Measurements from ENCODE around the gene YWHAQ. TPM values are rescaled to one million over a fixed set of nuclear protein-coding genes. Genes with fewer than 3 reads are reported as not detected.

YWHAQ gene
- total RNA-seq, 1 donor from 2014 or later: 311 TPM

- H3K4me3 Mint-ChIP-seq: no peak overlapping the region
- H3K27ac Mint-ChIP-seq: no peak overlapping the region
These were observed 22.2 kb upstream of the YWHAQ start for GRCh38 chr2:9652898-9653479.

GRCh38 chr2:9652267-9652666 lies 21.5 kb upstream of the YWHAQ start:
- H3K4me3 Mint-ChIP-seq: no peak overlapping the region
- peaks cover 8% of the 10 kb centered on the region for H3K27me3 Mint-ChIP-seq (ENCODE audit: insufficient read depth)
- no peak overlapping the region for H3K27ac Mint-ChIP-seq
- no peaks in the 10 kb centered on the region for H3K9me3 Mint-ChIP-seq
- intact Hi-C loops (cut with micrococcal nuclease): loop anchor here (10.0 kb wide), 1 partner anchor 323 kb away; no protein-coding TSS in a partner anchor
- H3K36me3 Mint-ChIP-seq (ENCODE audit: low read depth): peaks cover 2% of the 10 kb centered on the region
- no peak for DNase-seq (ENCODE audit: low spot score)
- peaks cover 63% of the 10 kb centered on the region for H3K4me1 Mint-ChIP-seq (ENCODE audit: low read depth)

More at GRCh38 chr2:9652898-9653479, 22.2 kb upstream of the YWHAQ start:
- Mint-ChIP-seq H3K36me3 (ENCODE audit: low read depth) (peaks cover 2% of the 10 kb centered on the region), H3K4me1 (ENCODE audit: low read depth) (peaks cover 63% of the 10 kb centered on the region), H3K27me3 (ENCODE audit: insufficient read depth) (peaks cover 3% of the 10 kb centered on the region), H3K9me3 (no peaks in the 10 kb centered on the region)
- no peak for DNase-seq (ENCODE audit: low spot score)
- intact Hi-C loops (cut with micrococcal nuclease): loop anchor here (10.0 kb wide), 1 partner anchor 322 kb away; no protein-coding TSS in a partner anchor

GRCh38 chr2:9650119-9650821 lies 19.5 kb upstream of the YWHAQ start:
- intact Hi-C loops (cut with micrococcal nuclease): loop anchor here (10.0 kb wide), 1 partner anchor 325 kb away; no protein-coding TSS in a partner anchor
- Mint-ChIP-seq H3K4me1 (ENCODE audit: low read depth) (peaks cover 53% of the 10 kb centered on the region), H3K9me3 (no peaks in the 10 kb centered on the region), H3K27ac (no peak overlapping the region), H3K36me3 (ENCODE audit: low read depth) (peaks cover 5% of the 10 kb centered on the region), H3K27me3 (ENCODE audit: insufficient read depth) (peaks cover 19% of the 10 kb centered on the region), H3K4me3 (no peak overlapping the region)
- DNase-seq (ENCODE audit: low spot score): no peak

GRCh38 chr2:9649261-9649660 lies 18.5 kb upstream of the YWHAQ start:
- intact Hi-C loops (cut with micrococcal nuclease): no loop called here
- Mint-ChIP-seq H3K4me3 (no peak overlapping the region), H3K36me3 (ENCODE audit: low read depth) (peaks cover 5% of the 10 kb centered on the region), H3K4me1 (ENCODE audit: low read depth) (peaks cover 43% of the 10 kb centered on the region), H3K27me3 (ENCODE audit: insufficient read depth) (peaks cover 19% of the 10 kb centered on the region), H3K9me3 (no peaks in the 10 kb centered on the region), H3K27ac (no peak overlapping the region)
- DNase-seq (ENCODE audit: low spot score): no peak

- Mint-ChIP-seq H3K27ac (no peak overlapping the region), H3K36me3 (ENCODE audit: low read depth) (peaks cover 5% of the 10 kb centered on the region), H3K4me1 (ENCODE audit: low read depth) (peaks cover 40% of the 10 kb centered on the region), H3K9me3 (no peaks in the 10 kb centered on the region), H3K4me3 (no peak overlapping the region), H3K27me3 (ENCODE audit: insufficient read depth) (peaks cover 19% of the 10 kb centered on the region)
- DNase-seq (ENCODE audit: low spot score): no peak
- intact Hi-C loops (cut with micrococcal nuclease): no loop called here
These were observed 18.0 kb upstream of the YWHAQ start for GRCh38 chr2:9648821-9649220.

- intact Hi-C loops (cut with micrococcal nuclease): no loop called here
- peaks cover 41% of the 10 kb centered on the region for H3K4me1 Mint-ChIP-seq (ENCODE audit: low read depth)
- no peak for DNase-seq (ENCODE audit: low spot score)
- H3K9me3 Mint-ChIP-seq: no peaks in the 10 kb centered on the region
- no peak overlapping the region for H3K4me3 Mint-ChIP-seq
- H3K27me3 Mint-ChIP-seq (ENCODE audit: insufficient read depth): peaks cover 21% of the 10 kb centered on the region
- H3K36me3 Mint-ChIP-seq (ENCODE audit: low read depth): peaks cover 5% of the 10 kb centered on the region
- H3K27ac Mint-ChIP-seq: no peak overlapping the region
These were observed 17.1 kb upstream of the YWHAQ start for GRCh38 chr2:9647884-9648283.

GRCh38 chr2:9646196-9647030 lies 15.6 kb upstream of the YWHAQ start:
- no peaks in the 10 kb centered on the region for H3K9me3 Mint-ChIP-seq
- peaks cover 53% of the 10 kb centered on the region for H3K4me1 Mint-ChIP-seq (ENCODE audit: low read depth)
- intact Hi-C loops (cut with micrococcal nuclease): no loop called here
- H3K36me3 Mint-ChIP-seq (ENCODE audit: low read depth): peaks cover 4% of the 10 kb centered on the region
- H3K27me3 Mint-ChIP-seq (ENCODE audit: insufficient read depth): peaks cover 18% of the 10 kb centered on the region
- no peak for DNase-seq (ENCODE audit: low spot score)
- no peak overlapping the region for H3K4me3 Mint-ChIP-seq
- no peak overlapping the region for H3K27ac Mint-ChIP-seq

GRCh38 chr2:9644603-9645002 lies 13.8 kb upstream of the YWHAQ start:
- H3K4me1 Mint-ChIP-seq (ENCODE audit: low read depth): peaks cover 50% of the 10 kb centered on the region
- intact Hi-C loops (cut with micrococcal nuclease): no loop called here
- no peak overlapping the region for H3K4me3 Mint-ChIP-seq

GRCh38 chr2:9644021-9644420 lies 13.2 kb upstream of the YWHAQ start:
- peaks cover 18% of the 10 kb centered on the region for H3K27me3 Mint-ChIP-seq (ENCODE audit: insufficient read depth)
- no peak overlapping the region for H3K4me3 Mint-ChIP-seq
- no peak for DNase-seq (ENCODE audit: low spot score)

More at GRCh38 chr2:9644603-9645002, 13.8 kb upstream of the YWHAQ start:
- DNase-seq (ENCODE audit: low spot score): no peak
- no peak overlapping the region for H3K27ac Mint-ChIP-seq
- H3K9me3 Mint-ChIP-seq: no peaks in the 10 kb centered on the region
- peaks cover 18% of the 10 kb centered on the region for H3K27me3 Mint-ChIP-seq (ENCODE audit: insufficient read depth)
- peaks cover 4% of the 10 kb centered on the region for H3K36me3 Mint-ChIP-seq (ENCODE audit: low read depth)

GRCh38 chr2:9641641-9642040 lies 10.8 kb upstream of the YWHAQ start:
- peak overlapping the region; percentile 59 for H3K27ac Mint-ChIP-seq
- H3K4me3 Mint-ChIP-seq: peak overlapping the region; percentile 48
- H3K27me3 Mint-ChIP-seq (ENCODE audit: insufficient read depth): peaks cover 10% of the 10 kb centered on the region
- peaks cover 29% of the 10 kb centered on the region for H3K4me1 Mint-ChIP-seq (ENCODE audit: low read depth)
- intact Hi-C loops (cut with micrococcal nuclease): loop anchor here (1.0 kb wide), 2 partner anchors 14 to 47 kb away; no protein-coding TSS in a partner anchor
- H3K9me3 Mint-ChIP-seq: no peaks in the 10 kb centered on the region
- DNase-seq (ENCODE audit: low spot score): peak; percentile 34
- H3K36me3 Mint-ChIP-seq (ENCODE audit: low read depth): peaks cover 2% of the 10 kb centered on the region

More at GRCh38 chr2:9644021-9644420, 13.2 kb upstream of the YWHAQ start:
- Mint-ChIP-seq H3K4me1 (ENCODE audit: low read depth) (peaks cover 45% of the 10 kb centered on the region), H3K27ac (no peak overlapping the region), H3K9me3 (no peaks in the 10 kb centered on the region), H3K36me3 (ENCODE audit: low read depth) (peaks cover 4% of the 10 kb centered on the region)
- intact Hi-C loops (cut with micrococcal nuclease): no loop called here

- Mint-ChIP-seq H3K27ac (peak overlapping the region; percentile 5), H3K4me1 (ENCODE audit: low read depth) (peaks cover 26% of the 10 kb centered on the region), H3K36me3 (ENCODE audit: low read depth) (peaks cover 2% of the 10 kb centered on the region), H3K4me3 (no peak overlapping the region), H3K9me3 (no peaks in the 10 kb centered on the region), H3K27me3 (ENCODE audit: insufficient read depth) (peaks cover 8% of the 10 kb centered on the region)
- no peak for DNase-seq (ENCODE audit: low spot score)
- intact Hi-C loops (cut with micrococcal nuclease): loop anchor here (1.0 kb wide), 2 partner anchors 15 to 46 kb away; no protein-coding TSS in a partner anchor
These were observed 9.8 kb upstream of the YWHAQ start for GRCh38 chr2:9640403-9641104.

GRCh38 chr2:9639740-9640343 lies 9.0 kb upstream of the YWHAQ start:
- Mint-ChIP-seq H3K36me3 (ENCODE audit: low read depth) (peaks cover 2% of the 10 kb centered on the region), H3K9me3 (no peaks in the 10 kb centered on the region), H3K4me3 (no peak overlapping the region), H3K27ac (no peak overlapping the region), H3K27me3 (ENCODE audit: insufficient read depth) (peaks cover 9% of the 10 kb centered on the region), H3K4me1 (ENCODE audit: low read depth) (peaks cover 26% of the 10 kb centered on the region)
- intact Hi-C loops (cut with micrococcal nuclease): loop anchor here (10.0 kb wide), 1 partner anchor 805 kb away; the partner anchor contains the start of gene ODC1
- no peak for DNase-seq (ENCODE audit: low spot score)
